Fibroblast of skin of scalp (primary cell): ENCODE data around the gene FBXO15.

Source experiments
- DNase-seq: peaks from one replicate; pipeline ENCODE4 v3.0.0-alpha.2; 2013

FBXO15 gene

DNA sequence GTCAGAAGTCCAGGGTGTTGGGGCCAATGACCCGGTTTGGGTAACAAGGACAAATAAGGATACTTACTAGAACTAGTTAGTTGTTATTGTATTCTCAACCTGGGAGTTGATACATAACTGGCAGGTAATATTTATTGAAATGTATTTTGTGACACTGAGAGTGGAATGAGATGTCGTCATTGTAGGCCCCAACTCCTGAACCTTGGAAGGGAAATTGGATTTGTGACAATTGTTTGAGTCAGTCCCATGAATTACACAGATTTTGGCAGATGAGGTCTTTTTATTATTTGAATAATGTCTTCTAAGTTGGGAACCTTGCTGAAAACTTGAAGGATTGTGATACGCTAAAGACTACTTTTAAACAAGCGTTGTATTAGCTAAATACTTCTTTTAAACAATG is 5.7 kb upstream of the FBXO15 start:
- DNase-seq: no peak

GRCh38 chr18:74152857-74153256 is 5.2 kb upstream of the FBXO15 start:
- DNase-seq: no peak

GRCh38 chr18:74152270-74152669 is 4.6 kb upstream of the FBXO15 start:
- no peak for DNase-seq

- no peak for DNase-seq
These were observed 2.2 kb upstream of the FBXO15 start for GRCh38 chr18:74149878-74150277.

GRCh38 chr18:74148543-74149070 is 973 bp upstream of the FBXO15 start:
- no peak for DNase-seq

- DNase-seq: no peak
These were observed 199 bp downstream of the FBXO15 start for GRCh38 chr18:74147491-74147778.

DNA sequence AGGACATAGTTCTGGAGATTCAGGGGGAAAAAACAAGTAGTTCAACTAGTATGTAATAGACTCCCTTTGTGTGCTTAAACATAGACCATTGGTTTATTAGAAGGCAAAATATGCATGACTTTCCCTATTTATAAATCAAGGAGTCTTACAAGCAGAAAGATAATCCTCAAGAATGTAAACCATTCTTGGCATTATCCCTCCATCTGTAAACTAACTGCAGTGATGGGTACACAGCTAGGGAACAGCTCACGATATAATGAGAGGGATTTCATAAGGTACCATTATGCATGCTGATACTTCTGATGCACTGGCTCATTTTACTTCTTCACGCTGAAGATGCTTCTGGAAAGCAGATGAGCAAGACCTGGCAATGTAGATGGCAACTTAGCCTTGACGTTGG is 878 bp downstream of the FBXO15 start:
- peak; percentile 73 for DNase-seq

DNA sequence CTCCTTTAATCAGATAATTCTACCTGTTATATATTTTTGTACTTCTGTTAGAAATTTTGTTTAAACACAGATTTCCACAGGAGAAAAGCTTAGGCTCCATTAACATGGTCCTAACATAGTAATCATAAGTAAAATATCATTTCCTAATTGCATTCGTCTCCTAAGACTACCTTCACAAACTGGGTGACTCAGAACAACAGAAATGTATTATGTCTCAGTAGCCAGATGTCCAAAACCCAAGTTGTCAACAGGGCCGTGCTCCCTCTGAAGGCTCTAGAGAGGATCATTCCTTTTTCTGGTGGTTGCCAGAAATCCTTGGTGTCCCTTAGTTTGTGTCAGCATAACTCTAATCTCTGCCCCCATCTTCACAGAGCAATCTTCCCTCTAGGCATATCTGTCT is 5.4 kb downstream of the FBXO15 start:
- DNase-seq: no peak

DNA sequence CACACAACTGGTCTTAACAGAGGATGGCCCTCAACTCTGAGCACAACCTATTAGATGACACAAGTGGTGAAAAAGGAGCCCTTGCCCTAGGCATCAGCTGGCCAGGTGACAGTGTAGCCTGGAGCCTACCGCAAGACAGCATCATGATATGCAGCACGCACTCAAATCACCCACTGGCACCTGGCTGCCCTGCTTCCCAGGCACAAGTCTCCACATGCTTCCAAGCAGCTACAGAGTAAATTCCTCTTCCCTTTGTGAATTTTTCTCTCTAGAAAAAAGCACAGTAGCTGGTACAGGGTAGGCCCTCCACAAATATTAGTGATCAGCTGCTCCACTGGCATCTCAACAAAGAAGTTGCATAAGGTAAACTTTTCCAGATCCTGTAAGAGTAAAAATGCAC is 6.0 kb downstream of the FBXO15 start:
- no peak for DNase-seq

GRCh38 chr18:74140582-74140981 is 7.1 kb downstream of the FBXO15 start:
- no peak for DNase-seq

- DNase-seq: peak; percentile 64
These were observed 7.7 kb downstream of the FBXO15 start for GRCh38 chr18:74139888-74140287.

GRCh38 chr18:74139411-74139810 is 8.2 kb downstream of the FBXO15 start:
- no peak for DNase-seq

DNA sequence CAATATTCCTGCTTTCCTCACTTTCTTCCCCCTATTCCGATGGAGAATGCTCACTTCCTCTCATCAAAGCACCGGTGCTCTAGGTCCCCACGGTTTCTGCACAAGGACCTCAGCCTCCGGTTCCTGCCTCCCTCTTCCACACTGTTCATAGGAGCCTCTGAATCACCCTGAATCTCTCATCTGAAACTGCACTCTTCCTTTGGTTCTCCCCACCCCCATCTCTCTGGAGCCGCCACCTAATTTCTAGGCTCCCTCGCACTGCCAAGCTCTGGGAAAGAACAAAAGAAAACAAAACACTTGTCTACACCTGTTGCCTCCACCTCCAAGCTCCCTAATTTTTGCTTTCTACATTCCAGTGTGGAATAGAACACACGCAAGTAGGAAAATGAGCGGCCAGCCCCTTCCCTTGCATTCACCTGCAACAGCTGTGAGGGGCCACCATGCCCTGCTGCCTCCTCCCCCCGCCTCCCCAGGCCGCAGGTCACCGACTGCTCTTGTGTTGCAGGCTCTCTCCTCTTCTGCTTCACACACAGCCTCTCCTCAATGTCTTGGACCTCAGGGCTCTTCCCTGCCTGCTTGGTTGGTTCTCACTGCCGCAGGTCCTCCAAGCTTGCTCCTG is 9.6 kb downstream of the FBXO15 start:
- no peak for DNase-seq

GRCh38 chr18:74132201-74132600 is 15.4 kb downstream of the FBXO15 start:
- peak; percentile 25 for DNase-seq

- DNase-seq: no peak
These were observed 16.5 kb downstream of the FBXO15 start for GRCh38 chr18:74131124-74131523.

DNA sequence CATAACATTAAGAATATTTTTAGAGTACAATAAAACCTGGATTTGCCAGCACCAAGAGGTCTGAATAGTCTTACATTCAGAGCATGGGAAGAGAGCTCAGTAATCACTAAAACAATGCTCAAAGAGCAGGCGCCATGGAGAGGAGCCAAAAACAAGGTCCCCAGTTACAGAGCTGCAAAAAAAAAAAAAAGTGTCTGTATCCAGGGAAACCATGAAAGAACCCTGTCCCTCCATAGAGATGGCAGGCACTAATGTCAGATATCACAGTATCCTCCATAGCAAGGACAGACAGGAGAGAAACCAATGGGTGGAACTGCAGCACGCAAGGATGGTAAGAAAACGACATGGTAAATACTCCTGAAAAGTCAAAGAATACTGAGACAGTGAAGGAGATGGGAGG is 19.5 kb downstream of the FBXO15 start:
- no peak for DNase-seq

DNA sequence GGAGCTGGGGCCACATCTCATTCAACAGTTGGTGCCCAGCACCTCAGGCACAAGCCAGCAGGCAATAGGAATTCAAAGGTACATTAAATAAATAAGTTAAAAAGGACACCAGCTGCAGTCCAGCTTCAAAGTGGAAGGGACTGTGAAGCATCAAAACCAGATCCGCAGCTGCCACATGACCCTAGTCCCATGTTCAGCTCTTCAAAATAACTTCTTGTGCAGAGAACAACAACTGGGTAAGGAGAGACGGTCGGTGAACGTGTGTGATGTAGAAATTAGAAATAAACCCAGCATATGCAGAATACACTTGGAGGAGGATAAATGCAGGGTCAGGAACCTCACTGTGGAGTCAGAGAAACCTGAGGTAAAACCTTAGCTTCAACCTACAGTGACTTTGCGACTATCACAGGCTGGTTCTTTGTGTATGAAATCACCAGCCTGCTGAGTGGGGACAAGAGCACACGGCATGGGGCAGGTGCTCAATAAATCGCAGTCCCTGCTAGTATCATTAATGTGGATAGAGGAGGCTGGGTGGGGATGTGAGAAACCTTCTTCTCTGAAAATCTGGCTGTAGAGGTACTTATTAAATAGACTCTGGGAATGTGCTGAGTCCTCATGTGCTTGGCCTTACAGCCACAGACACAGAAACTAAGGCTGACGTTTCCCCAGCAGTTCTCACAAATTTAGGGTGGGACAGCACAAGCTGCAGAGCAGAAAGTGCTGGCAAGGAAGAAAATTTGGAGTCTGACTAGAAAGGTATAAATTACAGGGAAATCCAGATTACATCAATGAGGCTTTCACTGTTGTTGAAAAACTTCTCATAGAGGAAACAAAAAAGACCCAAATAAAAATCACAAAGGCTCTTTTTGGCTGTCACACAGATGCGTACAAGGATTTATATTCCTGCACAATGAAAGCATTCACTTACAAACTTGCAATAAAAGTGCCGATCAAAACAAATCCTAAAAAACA is 20.7 kb downstream of the FBXO15 start:
- DNase-seq: no peak

DNA sequence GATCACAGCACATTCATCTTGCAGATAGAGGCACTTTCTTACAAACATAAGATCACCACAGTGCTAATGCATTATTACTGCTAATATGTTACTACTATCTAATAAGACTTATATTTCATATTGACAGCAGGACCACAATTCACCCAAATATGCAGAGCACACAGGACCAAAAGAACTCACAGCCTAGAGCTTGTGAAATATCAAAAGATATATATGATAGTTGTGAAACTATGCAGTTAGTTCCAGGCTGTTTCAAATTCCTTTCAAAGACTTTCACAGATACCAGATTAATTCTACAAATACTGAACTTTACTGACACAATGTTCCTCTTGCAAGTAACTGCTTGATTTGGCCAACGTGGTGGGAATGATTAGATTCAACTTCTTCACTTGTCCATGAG is 23.0 kb downstream of the FBXO15 start:
- DNase-seq: no peak

DNA sequence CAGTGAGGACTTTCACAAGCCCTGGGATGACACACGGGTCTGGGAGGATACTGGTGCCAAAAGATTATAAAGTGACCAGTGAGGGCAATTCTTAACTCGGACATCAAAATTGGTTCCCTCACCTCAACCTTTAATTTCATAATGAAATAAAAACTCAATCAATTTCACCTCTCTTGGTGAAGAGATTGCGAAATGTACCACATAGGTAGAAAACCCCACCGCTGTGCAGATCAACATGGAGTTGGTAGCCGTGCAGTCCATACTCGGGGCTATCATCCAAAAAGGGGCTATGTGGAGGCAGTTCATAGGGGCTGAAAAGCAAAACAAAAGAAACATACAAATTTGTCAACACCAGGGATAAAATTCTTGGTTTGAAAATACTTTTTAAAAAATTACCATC is 24.4 kb downstream of the FBXO15 start:
- DNase-seq: no peak

- peak; percentile 34 for DNase-seq
These were observed 30.7 kb downstream of the FBXO15 start for GRCh38 chr18:74116633-74117554.

GRCh38 chr18:74115046-74115445 is 32.6 kb downstream of the FBXO15 start:
- peak; percentile 20 for DNase-seq

DNA sequence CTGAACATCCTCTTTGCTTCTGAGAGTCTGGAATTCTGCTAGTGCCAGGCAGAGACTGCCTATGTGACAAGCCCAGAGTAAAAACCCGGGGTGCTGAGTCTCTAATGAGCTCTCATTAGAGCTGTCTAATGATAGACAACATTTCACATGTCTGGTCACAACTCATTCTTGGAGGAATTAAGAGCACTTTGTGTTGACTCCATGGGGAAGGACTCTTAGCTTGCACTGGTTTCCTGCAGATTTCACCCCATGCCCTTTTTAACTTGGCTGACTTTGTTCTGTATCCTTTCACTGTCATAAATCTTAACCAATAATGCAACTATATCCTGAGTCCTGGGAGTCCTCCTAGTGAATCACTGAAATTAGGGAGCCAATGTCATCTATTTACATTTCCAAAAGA is 33.5 kb downstream of the FBXO15 start:
- no peak for DNase-seq

DNA sequence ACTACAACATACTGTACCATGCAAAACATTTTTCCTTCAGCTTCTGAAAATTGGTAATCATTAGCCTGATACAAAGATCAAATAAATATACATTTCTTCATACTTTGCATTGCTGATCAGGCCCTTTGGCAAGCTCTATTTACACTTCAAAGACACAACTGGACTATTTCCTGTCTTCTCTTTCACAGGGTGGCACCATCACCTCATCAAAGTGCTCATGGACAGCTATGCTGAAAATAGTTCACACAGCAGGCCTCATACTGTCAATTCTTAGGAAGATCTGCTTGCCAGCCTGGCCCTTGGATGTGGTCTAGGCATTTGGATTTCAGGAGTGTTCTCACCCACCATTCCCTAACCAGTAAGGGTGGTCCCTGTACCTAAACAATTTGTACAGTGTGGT is 33.9 kb downstream of the FBXO15 start:
- no peak for DNase-seq
